ENCODE data around the gene ZNF654.
A peak's percentile ranks its signal among the peaks of the same experiment; 100 is the strongest.
"Not testable (repeated sequence)": the region's sequence is repeated elsewhere in the genome, so short reads cannot be mapped to it uniquely, and the experiment has no call there.

ZNF654 gene

DNA sequence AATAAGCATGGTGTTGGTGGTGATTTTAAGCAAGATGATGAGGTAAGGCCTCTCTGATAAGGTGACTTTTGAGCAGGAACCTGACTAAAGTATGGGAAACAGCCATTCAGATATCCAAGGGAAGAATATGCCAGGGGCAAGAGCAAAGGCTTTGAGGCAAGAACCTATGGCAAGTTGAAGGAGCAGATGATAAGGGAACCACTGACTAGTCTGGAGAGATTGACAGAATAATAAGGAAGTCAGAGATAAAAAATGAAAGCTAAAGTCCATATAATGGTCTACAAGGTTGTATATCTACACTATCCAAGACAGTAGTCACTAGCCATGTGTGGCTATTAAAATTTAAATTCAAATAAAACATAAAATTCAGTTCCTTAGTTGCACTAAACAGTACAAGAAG is 88.2 kb downstream of the ZNF654 start:
- no peak for DNase-seq

DNA sequence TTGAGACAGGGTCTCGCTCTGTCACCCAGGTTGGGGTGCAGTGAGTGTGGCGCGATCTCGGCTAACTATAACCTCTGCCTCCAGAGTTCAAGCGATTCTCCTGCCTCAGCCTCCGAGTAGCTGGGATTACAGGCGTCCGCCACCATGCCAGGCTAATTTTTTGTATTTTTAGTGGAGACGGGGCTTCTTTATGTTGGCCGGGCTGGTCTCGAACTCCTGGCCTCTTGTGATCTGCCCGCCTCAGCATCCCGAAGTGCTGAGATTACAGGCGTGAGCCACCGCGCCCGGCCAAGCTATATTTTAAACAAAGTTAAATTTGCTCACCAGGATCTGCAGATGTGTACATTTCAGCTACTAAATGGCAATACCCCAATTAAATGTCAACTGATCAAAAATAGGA is 89.6 kb downstream of the ZNF654 start:
- no peak for DNase-seq

DNA sequence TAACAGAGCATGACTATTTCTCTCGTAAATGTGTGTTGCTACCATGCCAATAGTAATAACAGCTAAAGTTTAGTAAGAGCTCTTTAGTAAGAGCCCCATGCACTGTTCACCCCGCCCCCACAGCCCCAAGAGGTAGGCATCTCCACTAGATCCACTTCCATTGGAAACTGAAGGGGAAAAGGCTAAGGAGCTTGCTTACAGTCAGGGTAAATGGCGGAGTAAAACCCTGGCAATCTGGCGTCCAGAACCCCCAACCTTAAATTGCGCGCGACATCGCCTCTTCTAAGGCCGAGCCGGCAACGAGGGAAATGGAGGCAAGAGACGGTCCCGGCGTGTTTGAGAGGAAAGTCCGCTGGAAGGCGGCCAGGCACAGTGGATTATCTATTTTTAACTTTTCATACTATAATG is 90.0 kb downstream of the ZNF654 start:
- peak in 1 of 2 experiments; percentile 56 for DNase-seq

DNA sequence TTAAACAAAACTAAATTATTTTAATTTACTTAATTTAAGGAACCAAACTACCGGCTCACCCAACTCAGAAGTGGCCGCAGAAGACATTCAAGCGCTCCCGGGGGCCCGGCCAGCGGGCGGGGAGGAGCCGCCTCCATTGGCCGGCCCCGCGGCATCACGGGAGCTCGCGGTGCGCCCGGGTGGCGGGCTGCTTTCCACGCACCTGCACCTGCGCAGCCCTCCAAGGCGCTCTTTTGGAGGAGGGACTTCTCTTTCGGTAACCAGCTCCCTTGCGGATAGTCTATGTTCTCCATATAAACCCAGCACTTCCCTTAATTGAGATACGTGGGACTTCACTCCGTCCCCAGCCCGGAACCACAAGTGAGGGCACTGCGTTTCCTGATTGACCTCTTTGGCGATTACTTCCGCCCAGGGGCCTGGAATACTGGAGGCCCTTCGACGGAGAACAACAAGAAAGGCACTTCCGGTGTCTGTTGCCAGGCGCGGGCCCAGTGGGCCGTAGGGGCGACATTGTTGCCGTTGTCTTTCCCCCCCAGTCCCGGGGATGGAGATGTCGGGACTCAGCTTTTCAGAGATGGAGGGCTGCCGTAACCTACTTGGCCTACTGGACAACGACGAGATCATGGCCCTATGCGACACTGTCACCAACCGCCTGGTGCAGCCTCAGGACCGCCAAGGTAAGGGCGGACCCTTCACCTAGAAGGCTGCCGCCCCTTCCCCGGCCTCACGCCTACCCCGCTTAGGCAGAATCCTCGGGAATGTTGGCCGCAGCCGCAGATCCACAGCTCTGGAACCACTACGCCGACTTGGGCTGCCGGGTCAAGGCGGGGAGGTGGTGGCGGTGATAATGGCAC is 90.7 kb downstream of the ZNF654 start, which contains the start of gene C3orf38:
Gene C3orf38, plus strand, starts transcription at position 451 of the 854 bp plus-strand sequence. Its CDS starts 94 bp downstream, at position 545.
- DNase-seq: peak; percentile 56 to 73

DNA sequence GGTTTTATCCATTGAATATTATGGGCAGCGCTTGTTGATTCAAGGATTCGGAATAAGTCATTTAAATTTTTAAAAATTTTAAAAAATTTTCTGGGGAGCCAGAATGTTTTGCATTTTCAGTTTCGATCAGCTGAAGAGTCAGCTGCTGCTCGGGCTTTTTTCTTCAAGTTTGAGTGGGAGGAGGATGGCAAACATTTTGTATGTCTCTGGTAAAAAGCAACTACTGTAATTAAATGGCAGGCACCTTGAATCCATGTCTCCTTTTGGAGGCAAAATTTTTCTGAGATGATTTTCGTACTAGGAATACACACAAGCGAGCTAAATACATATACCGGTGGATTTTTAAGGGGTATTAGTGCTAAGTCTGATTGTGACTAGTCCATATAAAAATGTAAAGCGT is 91.3 kb downstream of the ZNF654 start:
- DNase-seq: no peak

DNA sequence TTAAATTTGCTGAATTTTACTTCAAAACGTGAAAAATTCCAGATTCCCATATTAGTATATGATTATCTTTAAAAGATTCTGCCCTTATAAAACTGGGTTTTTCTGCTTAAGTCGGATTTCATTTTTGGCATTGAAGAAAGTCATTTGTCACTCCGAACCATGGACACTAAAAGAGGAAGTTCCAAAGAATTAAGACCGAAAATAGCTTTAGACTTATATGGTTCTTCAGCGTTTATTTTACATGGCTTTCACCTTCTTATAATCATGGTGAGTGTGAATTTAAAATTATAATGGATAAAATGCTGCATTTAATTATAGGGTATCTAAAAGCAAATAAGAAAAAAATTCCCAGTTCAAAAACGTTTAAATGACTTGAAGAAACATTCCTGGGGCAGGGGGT is 91.8 kb downstream of the ZNF654 start:
- DNase-seq: no peak

DNA sequence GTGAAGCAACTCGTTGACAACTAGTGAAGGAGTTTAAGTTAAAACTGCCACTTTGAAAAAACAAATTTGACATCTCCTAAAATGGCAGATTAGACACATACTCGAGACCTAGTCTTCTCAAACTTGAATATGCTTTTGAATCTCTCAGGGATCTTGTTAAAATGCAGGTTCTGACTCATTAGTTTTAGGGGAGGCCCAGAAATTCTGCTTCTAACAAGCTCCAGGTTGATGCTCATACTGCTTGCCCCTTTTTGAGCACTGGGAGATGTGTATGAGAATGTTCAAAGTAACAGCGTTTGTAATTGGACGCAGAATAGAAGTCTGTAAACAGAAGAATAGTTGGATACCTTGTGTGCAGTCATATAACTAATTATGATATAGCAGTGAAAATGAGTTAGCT is 92.3 kb downstream of the ZNF654 start:
- DNase-seq: no peak

DNA sequence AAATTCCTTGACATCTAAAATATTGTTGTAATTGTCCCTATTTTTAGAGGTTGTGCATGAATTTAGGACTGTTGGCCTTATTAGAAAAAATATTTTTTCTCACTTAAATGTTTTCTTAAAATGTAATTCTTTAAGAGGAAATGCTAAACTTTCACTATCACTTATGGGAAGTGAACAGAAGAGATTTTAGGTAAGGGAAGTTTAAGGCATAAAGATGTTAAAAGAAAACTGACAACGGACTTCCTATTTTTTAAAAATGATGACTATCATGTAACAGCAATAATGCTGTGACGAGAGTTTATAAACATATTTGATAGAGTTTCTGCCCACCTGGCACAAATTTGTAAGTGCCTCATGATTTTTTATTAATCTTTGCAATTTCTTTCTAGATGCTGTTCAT is 93.8 kb downstream of the ZNF654 start:
- no peak for DNase-seq

DNA sequence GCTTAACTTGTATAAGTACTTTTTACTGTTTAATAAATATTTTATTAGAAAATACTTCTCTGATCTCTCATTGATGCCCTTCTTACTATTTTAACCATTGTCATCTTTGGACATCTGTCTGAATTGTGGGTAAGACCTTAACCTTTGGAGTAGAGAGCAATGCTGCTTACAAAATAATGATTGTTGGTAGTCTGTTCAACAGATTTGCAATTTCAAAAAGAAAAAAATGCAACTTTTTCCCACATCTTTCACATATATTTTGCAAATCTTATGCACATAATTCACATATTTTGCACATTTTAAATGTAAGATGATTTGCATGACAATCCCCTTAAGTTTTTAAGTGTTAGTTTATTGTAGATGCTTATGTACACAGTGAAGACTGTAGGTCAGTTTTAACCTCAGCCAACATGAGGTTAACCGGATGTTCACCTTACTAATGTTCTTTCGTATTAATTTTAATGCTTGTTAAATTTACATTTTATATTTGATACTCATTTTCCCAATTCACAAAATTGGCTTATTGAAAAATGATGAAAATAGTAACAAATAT is 107.4 kb downstream of the ZNF654 start:
- DNase-seq: no peak

DNA sequence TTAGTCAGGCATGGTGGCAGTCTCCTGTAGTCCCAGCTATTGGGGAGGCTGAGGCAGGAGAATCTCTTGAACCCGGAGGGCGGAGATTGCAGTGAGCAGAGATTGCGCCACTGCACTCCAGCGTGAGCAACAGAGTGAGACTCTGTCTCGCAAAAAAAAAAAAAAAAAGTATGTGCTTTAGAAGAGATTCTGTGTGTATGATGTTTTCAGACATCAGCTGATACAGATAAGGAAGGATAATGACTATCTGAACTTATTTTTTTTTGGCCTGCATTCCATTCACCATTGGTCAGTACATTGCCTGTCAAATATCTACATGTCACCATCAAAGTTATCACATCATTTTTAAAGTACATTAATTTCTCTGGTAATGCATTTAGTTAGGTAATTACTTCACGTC is 108.1 kb downstream of the ZNF654 start:
- no peak for DNase-seq

DNA sequence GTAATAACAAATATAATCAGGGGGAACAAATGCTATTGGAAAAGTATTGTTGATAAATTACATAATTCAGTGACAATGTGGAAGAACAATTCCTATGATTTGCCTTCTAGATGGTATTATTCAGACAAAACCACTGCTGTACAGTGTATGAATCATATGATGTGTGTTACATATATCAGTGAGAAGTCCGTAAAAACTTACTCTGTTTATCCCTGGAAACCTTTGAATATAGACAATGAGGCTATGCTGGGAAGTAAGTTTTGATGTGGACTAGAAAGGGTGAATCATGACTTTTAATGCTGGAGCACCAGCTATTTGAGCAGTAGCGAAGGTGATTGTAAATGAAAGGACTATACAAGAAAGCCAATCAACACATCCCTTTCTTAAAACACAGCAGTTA is 108.6 kb downstream of the ZNF654 start:
- no peak for DNase-seq

DNA sequence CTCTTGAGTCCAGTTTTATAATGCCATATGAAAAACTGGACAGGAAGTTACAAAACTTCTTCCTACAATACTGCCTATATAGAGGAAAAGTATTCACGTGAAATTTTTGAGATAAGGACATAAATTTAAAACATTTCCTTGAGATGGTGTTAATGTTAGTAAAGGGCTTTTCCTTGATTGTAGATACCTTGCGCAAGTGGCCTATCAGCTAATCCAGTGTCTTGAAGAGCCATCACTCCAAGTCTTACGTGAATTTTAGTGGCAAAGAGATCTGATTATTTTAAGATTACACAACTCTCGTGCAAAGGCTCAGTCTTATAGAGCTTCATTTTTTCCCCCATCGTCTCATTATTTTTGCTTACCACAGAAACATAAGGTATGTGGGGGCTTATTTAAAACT is 109.1 kb downstream of the ZNF654 start:
- DNase-seq: no peak

DNA sequence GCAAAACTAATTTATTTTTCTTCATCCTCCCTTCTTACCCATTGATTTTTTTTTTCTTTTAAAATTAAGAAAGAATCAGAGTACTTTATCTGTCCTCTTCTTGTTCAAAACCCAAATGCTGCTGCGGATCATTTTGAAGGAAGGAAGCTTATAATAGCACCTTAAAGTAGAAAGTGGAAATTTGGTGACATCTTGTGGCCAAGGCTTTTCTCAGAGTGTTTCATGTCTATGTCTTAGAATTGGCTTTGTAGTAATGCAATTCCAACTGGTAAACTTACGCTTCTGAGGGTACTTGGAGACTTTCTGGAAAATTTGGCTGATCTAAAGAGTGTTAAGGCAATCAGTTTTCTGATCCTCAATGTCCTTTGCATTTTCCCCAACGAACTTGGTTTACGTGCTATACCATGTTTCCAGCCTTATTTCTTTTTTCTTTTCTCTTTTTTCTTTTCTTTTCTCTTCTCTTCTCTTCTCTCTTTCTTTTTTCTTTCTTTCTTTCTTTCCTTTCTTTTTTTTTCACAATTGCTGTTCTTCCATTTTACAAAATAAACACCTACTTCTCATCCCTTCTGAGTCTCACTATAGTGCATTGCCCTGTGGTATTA is 121.4 kb downstream of the ZNF654 start:
- DNase-seq: no peak

DNA sequence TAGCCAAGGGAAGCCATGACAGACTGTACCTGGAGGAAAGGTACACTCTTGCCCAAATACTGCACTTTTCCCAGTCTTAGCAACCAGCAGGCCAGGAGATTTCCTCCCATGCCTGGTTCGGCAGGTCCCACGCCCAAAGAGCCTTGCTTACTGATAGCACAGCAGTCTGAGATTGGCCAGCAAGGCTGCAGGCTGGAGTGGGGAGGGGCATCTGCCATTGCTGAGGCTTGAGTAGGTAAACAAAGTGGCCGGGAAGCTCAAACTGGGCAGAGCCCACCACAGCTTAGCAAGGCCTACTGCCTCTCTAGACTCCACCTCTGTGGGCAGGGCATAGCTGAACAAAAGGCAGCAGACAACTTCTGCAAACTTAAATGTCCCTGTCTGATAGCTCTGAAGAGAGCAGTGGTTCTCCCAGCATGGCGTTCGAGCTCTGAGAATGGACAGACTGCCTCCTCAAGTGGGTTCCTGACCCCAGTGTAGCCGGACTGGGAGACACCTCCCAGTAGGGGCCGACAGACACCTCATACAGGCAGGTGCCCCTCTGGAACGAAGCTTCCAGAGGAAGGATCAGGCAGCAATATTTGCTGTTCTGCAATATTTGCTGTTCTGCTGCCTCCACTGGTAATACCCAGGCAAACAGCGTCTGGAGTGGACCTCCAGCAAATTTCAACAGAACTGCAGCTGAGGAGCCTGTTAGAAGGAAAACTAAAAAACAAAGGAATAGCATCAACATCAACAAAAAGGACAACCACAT is 123.3 kb downstream of the ZNF654 start:
- DNase-seq: not testable (repeated sequence)

DNA sequence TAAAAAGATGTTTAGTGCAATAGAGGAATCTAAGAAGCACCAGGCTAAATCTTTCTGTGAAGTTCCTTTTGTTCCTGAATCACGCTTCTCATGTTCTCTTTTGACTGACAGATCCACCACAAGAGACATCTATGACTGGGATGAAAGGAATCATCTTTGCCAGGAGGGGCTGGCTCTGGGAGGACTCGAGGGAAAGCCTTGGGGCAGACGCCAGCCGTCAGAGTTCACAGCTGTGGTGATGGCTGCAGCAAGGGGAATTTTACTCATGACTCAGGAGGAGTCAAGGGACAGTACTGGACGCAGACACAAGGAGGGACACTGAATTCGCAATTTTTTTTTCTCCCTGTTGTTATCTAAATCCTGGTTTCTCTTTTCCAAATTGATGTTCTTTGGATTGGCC is 129.4 kb downstream of the ZNF654 start:
- no peak for DNase-seq

DNA sequence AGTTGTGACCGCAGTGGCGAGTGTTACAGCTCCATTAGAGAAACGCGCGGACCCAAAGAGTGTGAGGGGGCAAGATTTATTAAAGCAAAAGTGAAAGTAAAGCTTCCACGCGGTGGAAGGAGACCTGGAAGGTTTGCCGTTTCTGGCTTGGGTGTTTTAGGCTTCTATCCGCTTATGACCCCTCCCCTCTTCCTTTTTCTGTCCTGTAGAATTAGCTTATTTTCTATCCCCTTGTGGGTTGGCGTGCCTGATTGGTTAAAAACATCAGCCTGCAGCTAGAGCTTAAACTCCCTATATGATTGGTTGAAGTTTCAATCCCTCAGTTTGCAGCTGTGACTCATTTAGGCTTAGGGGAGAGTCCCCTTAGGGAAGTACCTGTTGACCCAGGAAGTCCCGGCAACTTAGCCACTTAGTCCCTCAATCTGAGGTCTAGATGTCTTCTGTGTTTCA is 130.3 kb downstream of the ZNF654 start:
- no peak for DNase-seq

DNA sequence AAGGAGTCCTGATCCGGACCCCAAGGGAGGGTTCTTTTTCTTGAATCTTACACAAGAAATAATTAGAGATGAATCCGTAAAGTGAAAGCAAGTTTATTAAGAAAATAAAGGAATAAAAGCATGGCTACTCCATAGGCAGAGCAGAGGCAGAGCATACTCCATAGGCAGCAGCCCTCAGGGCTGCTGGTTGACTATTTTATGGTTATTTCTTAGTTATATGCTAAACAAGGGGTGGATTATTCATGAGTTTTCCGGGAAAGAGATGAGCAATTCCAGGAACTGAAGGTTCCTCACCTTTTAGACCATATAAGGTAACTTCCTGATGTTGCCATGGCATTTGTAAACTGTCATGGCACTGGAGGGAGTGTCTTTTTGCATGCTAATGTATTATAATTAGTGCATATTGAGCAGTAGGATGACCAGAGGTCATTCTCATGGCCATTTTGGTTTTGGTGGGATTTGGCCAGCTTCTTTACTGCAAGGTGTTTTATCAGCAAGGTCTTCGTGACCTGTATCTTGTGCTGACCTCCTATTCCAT is 132.9 kb downstream of the ZNF654 start:
- DNase-seq: no peak

DNA sequence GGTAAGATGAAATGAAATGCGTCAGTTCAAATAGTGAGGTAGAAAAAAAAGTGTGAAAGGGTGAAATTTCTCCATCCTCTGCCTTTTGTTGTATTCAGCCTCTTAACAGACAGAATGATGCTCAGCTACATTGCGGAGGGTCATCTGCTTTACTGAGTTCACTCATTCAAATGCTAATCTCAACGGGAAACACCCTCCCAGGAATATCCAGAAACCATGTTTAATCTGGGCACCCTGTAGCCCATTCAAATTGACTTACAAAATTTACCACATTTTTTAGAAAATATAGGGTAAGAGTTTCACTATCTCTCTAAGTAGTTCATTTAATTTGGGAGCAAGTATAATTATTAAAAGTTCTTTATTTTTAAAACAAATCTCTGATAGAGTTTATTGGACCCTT is 133.6 kb downstream of the ZNF654 start:
- no peak for DNase-seq

Data from NCI-H187 (cell line).